GM12878 (cell line): ENCODE results near the gene EZH2. TPM values are rescaled to one million over a fixed set of nuclear protein-coding genes. Genes with fewer than 3 reads are reported as not detected.

Experiments used
- ASH2L ChIP-seq: fragments of 300-600, 200-600 bp; sonication (generic); IDR thresholded peaks from 2 replicates; pipeline ENCODE4 v1.6.1; 2017; ENCODE audit warnings: low read depth, mild to moderate bottlenecking, borderline replicate concordance
- BHLHE40 ChIP-seq, 2 experiments: fragments of 450-650 bp in 1 of 2; IDR thresholded peaks; 2 replicates each; pipeline ENCODE4 v1.6.1; 2011 to 2017; ENCODE audit warnings: low read depth in 2 of 2, borderline replicate concordance in 1 of 2, improper control_type of control experiment in 1 of 2, low read length in 1 of 2, mild to moderate bottlenecking in 1 of 2
- CHD1 ChIP-seq: IDR thresholded peaks from 2 replicates; pipeline ENCODE4 v1.6.1; 2012; ENCODE audit warnings: low read depth, low read length, improper control_type of control experiment
- CHD2 ChIP-seq: IDR thresholded peaks from 2 replicates; pipeline ENCODE4 v1.6.1; 2011; ENCODE audit warnings: low read depth, low read length, improper control_type of control experiment, borderline replicate concordance
- ESRRA ChIP-seq: IDR thresholded peaks from 2 replicates; pipeline ENCODE4 v1.6.1; 2012; ENCODE audit warnings: mild to moderate bottlenecking, low read length, improper control_type of control experiment
- HDAC6 ChIP-seq: fragments of 200-600 bp; sonication (generic); IDR thresholded peaks from one replicate; pipeline ENCODE4 v1.8.0; 2017; ENCODE audit warnings: antibody characterized with exemption; ENCODE audit not compliant: unreplicated experiment
- HDGF ChIP-seq: fragments of 450-650 bp; IDR thresholded peaks from 2 replicates; pipeline ENCODE4 v1.6.1; 2016; ENCODE audit warnings: antibody characterized with exemption
- MEF2A ChIP-seq: IDR thresholded peaks from 2 replicates; pipeline ENCODE4 v1.6.1; 2011; ENCODE audit warnings: low read depth, mild to moderate bottlenecking, low read length, moderate library complexity; ENCODE audit not compliant: insufficient read depth
- MEF2B ChIP-seq: fragments of 450-650 bp; IDR thresholded peaks from 2 replicates; pipeline ENCODE4 v1.6.1; 2018; ENCODE audit warnings: mild to moderate bottlenecking, moderate library complexity; ENCODE audit not compliant: partially characterized antibody, poor library complexity, severe bottlenecking
- MTA2 ChIP-seq: fragments of 450-650 bp; IDR thresholded peaks from 2 replicates; pipeline ENCODE4 v1.6.1; 2016; ENCODE audit warnings: low read depth, mild to moderate bottlenecking, moderate library complexity
- NR2C1 ChIP-seq: fragments of 450-650 bp; IDR thresholded peaks from 2 replicates; pipeline ENCODE4 v1.6.1; 2017; ENCODE audit warnings: antibody characterized with exemption, mild to moderate bottlenecking, moderate library complexity
- NRF1 ChIP-seq: conservative IDR thresholded peaks from 2 replicates; pipeline ENCODE4 v1.6.1; 2011; ENCODE audit warnings: mild to moderate bottlenecking, low read depth, low read length, improper control_type of control experiment
- RB1 ChIP-seq: fragments of 450-650 bp; formaldehyde crosslinking; IDR thresholded peaks from 2 replicates; pipeline ENCODE4 v1.6.1; 2017; ENCODE audit warnings: mild to moderate bottlenecking, borderline replicate concordance
- RELA ChIP-seq: fragments of 450-650 bp; IDR thresholded peaks from 2 replicates; pipeline ENCODE4 v1.8.0; 2014; ENCODE audit warnings: borderline replicate concordance; ENCODE audit not compliant: partially characterized antibody
- SIN3A ChIP-seq: IDR thresholded peaks from 2 replicates; pipeline ENCODE4 v1.6.1; 2012; ENCODE audit warnings: low read depth, low read length, improper control_type of control experiment
- SMAD5 ChIP-seq: IDR thresholded peaks from 2 replicates; pipeline ENCODE4 v1.6.1; 2016; ENCODE audit warnings: antibody characterized with exemption, low read depth
- SREBF1 ChIP-seq: IDR thresholded peaks from 2 replicates; pipeline ENCODE4 v1.6.1; 2012; ENCODE audit warnings: mild to moderate bottlenecking, low read length
- TCF7 ChIP-seq: IDR thresholded peaks from 2 replicates; pipeline ENCODE4 v1.6.1; 2014; ENCODE audit warnings: antibody characterized with exemption, borderline replicate concordance
- WRNIP1 ChIP-seq: IDR thresholded peaks from 2 replicates; pipeline ENCODE4 v1.6.1; 2011; ENCODE audit warnings: low read depth, low read length, improper control_type of control experiment, borderline replicate concordance
- ZNF207 ChIP-seq: fragments of 450-650 bp; IDR thresholded peaks from 2 replicates; pipeline ENCODE4 v1.6.1; 2014; ENCODE audit warnings: antibody characterized with exemption, mild to moderate bottlenecking, borderline replicate concordance
- ZNF24 ChIP-seq: fragments of 450-650 bp; IDR thresholded peaks from 2 replicates; pipeline ENCODE4 v1.6.1; 2017; ENCODE audit warnings: antibody characterized with exemption, mild to moderate bottlenecking
- polyA plus RNA-seq, 11 experiments: library from polyadenylated mRNA; depleted of rRNA in 4 of 11; unstranded in 6 of 11; stranded (reverse) in 5 of 11; fragments of >200 nt; fragmentation: Nextera tagmentation in 4 of 11; fragmentation: Illumina TruSeq in 1 of 11; extraction: Ambion mirVana in 4 of 11; extraction: Trizol in 1 of 11; gene quantifications; 1 replicate in 1 of 11; 2 replicates in 10 of 11; pipeline versions ENCODE4 v1.2.1 to v1.2.3, GENCODE V29; 2011 to 2016; ENCODE audit warnings: inconsistent platforms in 2 of 11, missing spikeins in 2 of 11, low read depth in 1 of 11
- total RNA-seq, 4 experiments: library from RNA; depleted of rRNA in 3 of 4; stranded (reverse); fragments of >200 nt in 3 of 4; fragmentation: Illumina TruSeq in 1 of 4; extraction: Trizol in 1 of 4; gene quantifications; 2 replicates each; pipeline versions ENCODE4 v1.2.1 to v1.2.3, GENCODE V29; 2013 to 2021
- TF ChIP-seq, protein P1 (sequence below): fragments of 450-650 bp; IDR thresholded peaks from 2 replicates; pipeline ENCODE4 v1.6.1; 2016; ENCODE audit warnings: mild to moderate bottlenecking
- TF ChIP-seq, protein P2 (sequence below): fragments of 150-350 bp; IDR thresholded peaks from 2 replicates; pipeline ENCODE4 v1.6.1; 2016; ENCODE audit warnings: low read depth, low read length
- TF ChIP-seq, protein P3 (sequence below): IDR thresholded peaks from 2 replicates; pipeline ENCODE4 v1.6.1; 2011; ENCODE audit warnings: mild to moderate bottlenecking, low read depth, low read length, moderate library complexity; ENCODE audit not compliant: insufficient replicate concordance
- TF ChIP-seq, protein P4 (sequence below): fragments of 450-650 bp; IDR thresholded peaks from 2 replicates; pipeline ENCODE4 v1.6.1; 2017; ENCODE audit warnings: mild to moderate bottlenecking

Gene EZH2
- total and polyA plus RNA-seq, 10 of the 15 experiments (the other 5 are each of a cell fraction or from before 2014, with no cell fraction given), result 19.4 to 69.6 (median 40.8) TPM

DNA sequence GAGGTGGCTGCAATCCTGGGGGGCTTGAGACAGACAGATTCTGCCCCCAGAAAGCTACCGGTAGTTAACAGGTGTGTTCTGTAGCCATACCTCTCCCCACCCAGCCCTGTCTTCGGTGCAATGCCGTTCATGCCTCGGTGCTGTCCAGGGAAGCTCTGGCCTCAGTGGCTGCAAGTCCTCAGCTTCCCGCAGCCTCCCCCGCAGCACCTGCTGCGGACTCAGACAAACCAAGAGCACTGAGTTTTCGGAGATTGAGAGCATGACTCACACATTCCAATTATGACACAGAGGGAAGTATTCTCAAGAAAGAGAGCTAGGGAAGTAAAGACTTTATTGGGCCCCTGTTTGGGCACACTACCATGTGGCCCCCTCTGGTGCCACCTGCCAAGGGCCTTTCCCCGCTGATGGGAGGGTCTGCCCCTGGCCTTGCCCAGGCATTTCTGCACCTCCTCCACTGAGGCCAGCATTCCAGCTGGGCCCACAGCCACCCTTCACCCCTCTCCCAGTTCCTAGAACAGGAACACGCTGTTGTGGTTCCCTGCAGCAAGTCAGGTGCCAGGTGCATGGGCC lies 30.2 kb upstream of the EZH2 start (continued):
- TF ChIP-seq TCF7, result 0 out of 2 replicates have a peak, but pooled peaks have one; percentile 31
- peak; percentile 38; the same call in 1 of the 2 replicates for TF ChIP-seq MEF2A
- TF ChIP-seq NRF1, result no peak
- no peak for TF ChIP-seq SREBF1
- TF ChIP-seq WRNIP1, result no peak
- no peak for TF ChIP-seq RB1
- no peak for TF ChIP-seq ESRRA
- TF ChIP-seq, protein P1, sequence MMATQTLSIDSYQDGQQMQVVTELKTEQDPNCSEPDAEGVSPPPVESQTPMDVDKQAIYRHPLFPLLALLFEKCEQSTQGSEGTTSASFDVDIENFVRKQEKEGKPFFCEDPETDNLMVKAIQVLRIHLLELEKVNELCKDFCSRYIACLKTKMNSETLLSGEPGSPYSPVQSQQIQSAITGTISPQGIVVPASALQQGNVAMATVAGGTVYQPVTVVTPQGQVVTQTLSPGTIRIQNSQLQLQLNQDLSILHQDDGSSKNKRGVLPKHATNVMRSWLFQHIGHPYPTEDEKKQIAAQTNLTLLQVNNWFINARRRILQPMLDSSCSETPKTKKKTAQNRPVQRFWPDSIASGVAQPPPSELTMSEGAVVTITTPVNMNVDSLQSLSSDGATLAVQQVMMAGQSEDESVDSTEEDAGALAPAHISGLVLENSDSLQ, result no peak
- TF ChIP-seq SMAD5, result no peak
- TF ChIP-seq NR2C1, result no peak
- TF ChIP-seq ZNF207, result no peak
- no peak for TF ChIP-seq CHD2
- TF ChIP-seq RELA, result no peak
- TF ChIP-seq, protein P2, sequence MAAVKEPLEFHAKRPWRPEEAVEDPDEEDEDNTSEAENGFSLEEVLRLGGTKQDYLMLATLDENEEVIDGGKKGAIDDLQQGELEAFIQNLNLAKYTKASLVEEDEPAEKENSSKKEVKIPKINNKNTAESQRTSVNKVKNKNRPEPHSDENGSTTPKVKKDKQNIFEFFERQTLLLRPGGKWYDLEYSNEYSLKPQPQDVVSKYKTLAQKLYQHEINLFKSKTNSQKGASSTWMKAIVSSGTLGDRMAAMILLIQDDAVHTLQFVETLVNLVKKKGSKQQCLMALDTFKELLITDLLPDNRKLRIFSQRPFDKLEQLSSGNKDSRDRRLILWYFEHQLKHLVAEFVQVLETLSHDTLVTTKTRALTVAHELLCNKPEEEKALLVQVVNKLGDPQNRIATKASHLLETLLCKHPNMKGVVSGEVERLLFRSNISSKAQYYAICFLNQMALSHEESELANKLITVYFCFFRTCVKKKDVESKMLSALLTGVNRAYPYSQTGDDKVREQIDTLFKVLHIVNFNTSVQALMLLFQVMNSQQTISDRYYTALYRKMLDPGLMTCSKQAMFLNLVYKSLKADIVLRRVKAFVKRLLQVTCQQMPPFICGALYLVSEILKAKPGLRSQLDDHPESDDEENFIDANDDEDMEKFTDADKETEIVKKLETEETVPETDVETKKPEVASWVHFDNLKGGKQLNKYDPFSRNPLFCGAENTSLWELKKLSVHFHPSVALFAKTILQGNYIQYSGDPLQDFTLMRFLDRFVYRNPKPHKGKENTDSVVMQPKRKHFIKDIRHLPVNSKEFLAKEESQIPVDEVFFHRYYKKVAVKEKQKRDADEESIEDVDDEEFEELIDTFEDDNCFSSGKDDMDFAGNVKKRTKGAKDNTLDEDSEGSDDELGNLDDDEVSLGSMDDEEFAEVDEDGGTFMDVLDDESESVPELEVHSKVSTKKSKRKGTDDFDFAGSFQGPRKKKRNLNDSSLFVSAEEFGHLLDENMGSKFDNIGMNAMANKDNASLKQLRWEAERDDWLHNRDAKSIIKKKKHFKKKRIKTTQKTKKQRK, result no peak
- no peak for TF ChIP-seq SIN3A
- TF ChIP-seq, protein P3, sequence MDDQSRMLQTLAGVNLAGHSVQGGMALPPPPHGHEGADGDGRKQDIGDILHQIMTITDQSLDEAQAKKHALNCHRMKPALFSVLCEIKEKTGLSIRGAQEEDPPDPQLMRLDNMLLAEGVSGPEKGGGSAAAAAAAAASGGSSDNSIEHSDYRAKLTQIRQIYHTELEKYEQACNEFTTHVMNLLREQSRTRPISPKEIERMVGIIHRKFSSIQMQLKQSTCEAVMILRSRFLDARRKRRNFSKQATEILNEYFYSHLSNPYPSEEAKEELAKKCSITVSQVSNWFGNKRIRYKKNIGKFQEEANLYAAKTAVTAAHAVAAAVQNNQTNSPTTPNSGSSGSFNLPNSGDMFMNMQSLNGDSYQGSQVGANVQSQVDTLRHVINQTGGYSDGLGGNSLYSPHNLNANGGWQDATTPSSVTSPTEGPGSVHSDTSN, result no peak
- TF ChIP-seq, protein P4, sequence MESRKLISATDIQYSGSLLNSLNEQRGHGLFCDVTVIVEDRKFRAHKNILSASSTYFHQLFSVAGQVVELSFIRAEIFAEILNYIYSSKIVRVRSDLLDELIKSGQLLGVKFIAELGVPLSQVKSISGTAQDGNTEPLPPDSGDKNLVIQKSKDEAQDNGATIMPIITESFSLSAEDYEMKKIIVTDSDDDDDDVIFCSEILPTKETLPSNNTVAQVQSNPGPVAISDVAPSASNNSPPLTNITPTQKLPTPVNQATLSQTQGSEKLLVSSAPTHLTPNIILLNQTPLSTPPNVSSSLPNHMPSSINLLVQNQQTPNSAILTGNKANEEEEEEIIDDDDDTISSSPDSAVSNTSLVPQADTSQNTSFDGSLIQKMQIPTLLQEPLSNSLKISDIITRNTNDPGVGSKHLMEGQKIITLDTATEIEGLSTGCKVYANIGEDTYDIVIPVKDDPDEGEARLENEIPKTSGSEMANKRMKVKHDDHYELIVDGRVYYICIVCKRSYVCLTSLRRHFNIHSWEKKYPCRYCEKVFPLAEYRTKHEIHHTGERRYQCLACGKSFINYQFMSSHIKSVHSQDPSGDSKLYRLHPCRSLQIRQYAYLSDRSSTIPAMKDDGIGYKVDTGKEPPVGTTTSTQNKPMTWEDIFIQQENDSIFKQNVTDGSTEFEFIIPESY, result no peak
- 0 out of 4 replicates have a peak, but pooled peaks have one; percentile 5 to 31 for TF ChIP-seq BHLHE40 (IDR thresholded peaks at IDR 0.05; ENCODE audit: borderline replicate concordance in 1 of 2, low read depth in 2 of 2, low read length in 1 of 2)
- TF ChIP-seq MEF2B, result no peak
- no peak for TF ChIP-seq ASH2L
- TF ChIP-seq MTA2, result no peak
- no peak for TF ChIP-seq ZNF24
- TF ChIP-seq CHD1, result no peak
- TF ChIP-seq HDAC6, result no peak
- TF ChIP-seq HDGF, result no peak
